A549 (cell line): ENCODE data around the gene INPPL1.

Experiments used
- CHD4 ChIP-seq: fragments of 200-600 bp; sonication (generic); IDR thresholded peaks from 2 replicates; pipeline ENCODE4 v1.6.1; 2016; ENCODE audit warnings: antibody characterized with exemption, mild to moderate bottlenecking, borderline replicate concordance
- CTCF ChIP-seq: fragments of >200 bp; sonication (Bioruptor Twin); formaldehyde crosslinking; IDR thresholded peaks from 3 replicates; pipeline ENCODE4 v1.5.1; 2016
- EP300 ChIP-seq, 2 experiments: fragments of >200 bp; sonication (Bioruptor Twin); formaldehyde crosslinking; IDR thresholded peaks; 2 replicates in 1 of 2; 3 replicates in 1 of 2; pipeline ENCODE4 v1.6.1; 2016 to 2017
- GATA3 ChIP-seq: IDR thresholded peaks from 2 replicates; pipeline ENCODE4 v1.6.1; 2012; ENCODE audit warnings: borderline replicate concordance
- MYC ChIP-seq: IDR thresholded peaks from 2 replicates; pipeline ENCODE4 v1.6.1; 2012; ENCODE audit warnings: mild to moderate bottlenecking, inconsistent platforms, low read length, improper control_type of control experiment, borderline replicate concordance
- NFE2L2 ChIP-seq: fragments of 150-350 bp; conservative IDR thresholded peaks from 2 replicates; pipeline ENCODE4 v1.6.1; 2014; ENCODE audit warnings: low read length
- POLR2A ChIP-seq: IDR thresholded peaks from 2 replicates; pipeline ENCODE4 v1.6.1; 2012; ENCODE audit warnings: mild to moderate bottlenecking, low read length
- POLR2AphosphoS2 ChIP-seq: conservative IDR thresholded peaks from 2 replicates; pipeline ENCODE4 v1.6.1; 2012; ENCODE audit warnings: low read length, improper control_type of control experiment, inconsistent platforms
- RAD21 ChIP-seq, 2 experiments: fragments of >200 bp in 1 of 2; sonication (Bioruptor Twin) in 1 of 2; formaldehyde crosslinking in 1 of 2; IDR thresholded peaks in 1 of 2; conservative IDR thresholded peaks in 1 of 2; 2 replicates in 1 of 2; 3 replicates in 1 of 2; pipeline ENCODE4 v1.6.1; 2012 to 2018; ENCODE audit warnings: inconsistent platforms in 1 of 2
- RNF2 ChIP-seq: fragments of 200-600 bp; sonication (generic); IDR thresholded peaks from 2 replicates; pipeline ENCODE4 v1.6.1; 2016; ENCODE audit warnings: low read depth, mild to moderate bottlenecking, antibody characterized with exemption, moderate library complexity, borderline replicate concordance
- ZFP36 ChIP-seq: fragments of 450-650 bp; IDR thresholded peaks from 2 replicates; pipeline ENCODE4 v1.6.1; 2014; ENCODE audit warnings: borderline replicate concordance; ENCODE audit not compliant: partially characterized antibody

- no peak for TF ChIP-seq MYC
- no peak for TF ChIP-seq ZFP36
- TF ChIP-seq RAD21 (conservative IDR thresholded peaks at IDR 0.05 in 1 of 2, IDR thresholded peaks at IDR 0.05 in 1 of 2): no peak
- no peak for TF ChIP-seq POLR2A
- TF ChIP-seq POLR2AphosphoS2: no peak
- no peak for TF ChIP-seq CTCF
- TF ChIP-seq GATA3: no peak
- TF ChIP-seq CHD4: no peak
- no peak for TF ChIP-seq NFE2L2
- no peak for TF ChIP-seq RNF2
- TF ChIP-seq EP300 (IDR thresholded peaks at IDR 0.05): no peak
These were observed 20.8 kb downstream of the INPPL1 start for GRCh38 chr11:72245263-72245816.
